Measurements from ENCODE around the gene RNFT2. TPM values are rescaled to one million over a fixed set of nuclear protein-coding genes. Genes with fewer than 3 reads are reported as not detected.

RNFT2 gene
- total RNA-seq, 1 experiment from 2014 or later = 34.9 TPM

DNA sequence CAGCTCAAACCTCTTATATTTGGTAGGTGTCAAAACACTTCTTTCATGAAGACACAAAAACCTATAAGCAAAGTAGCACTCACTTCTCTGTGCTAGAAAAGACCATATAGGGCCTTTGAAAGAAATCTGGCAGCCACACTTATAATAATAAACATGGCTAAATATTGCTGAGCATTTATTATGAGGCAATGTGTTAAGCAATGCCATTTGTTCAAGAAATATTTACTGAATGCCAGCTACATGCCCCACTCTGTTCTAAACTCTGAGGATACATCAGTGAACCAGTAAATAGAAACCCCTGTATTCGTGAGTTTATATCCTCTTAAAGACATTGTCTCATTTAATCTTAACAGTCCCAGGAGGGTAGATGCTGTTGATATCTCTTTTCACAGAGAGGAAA, 52.0 kb downstream of the RNFT2 start:
- no peak overlapping the region for H3K4me3 ChIP-seq (replicated peaks in 1 of 2; ENCODE audit: low read depth in 1 of 2, low read length in 2 of 2)
- H3K79me2 ChIP-seq (ENCODE audit: insufficient read depth, low read length) = no peaks in the 10 kb centered on the region
- peaks cover 9 to 10% of the 10 kb centered on the region in 2 experiments; a peak in 2 of 4 replicates for H3K36me3 ChIP-seq (ENCODE audit: control insufficient read depth in 1 of 2, insufficient read depth in 2 of 2, low read length in 2 of 2)
- TF ChIP-seq MAX (IDR thresholded peaks at IDR 0.05) (no peak), ZNF274 (IDR thresholded peaks at IDR 0.05; ENCODE audit: low read depth, low read length) (no peak), EZH2phosphoT487 (IDR thresholded peaks at IDR 0.05; ENCODE audit: borderline replicate concordance) (no peak), EZH2 (IDR thresholded peaks at IDR 0.05) (no peak), JUND (IDR thresholded peaks at IDR 0.05) (no peak), POLR2AphosphoS5 (IDR thresholded peaks at IDR 0.05; ENCODE audit: low read depth, low read length) (no peak)
- H2AFZ ChIP-seq (ENCODE audit: low read depth, low read length, poor library complexity, severe bottlenecking) = no peak overlapping the region
- no peak overlapping the region for H3K27ac ChIP-seq (ENCODE audit: low read depth, low read length)
- ATAC-seq = no peak
- no peak overlapping the region for H3K4me2 ChIP-seq (ENCODE audit: low read length)
- no peak overlapping the region for H3K9ac ChIP-seq (ENCODE audit: low read length)
- H3K9me3 ChIP-seq (ENCODE audit: control insufficient read depth in 1 of 2, insufficient read depth in 1 of 2, low read depth in 1 of 2, low read length in 2 of 2) = no peaks in the 10 kb centered on the region
- ChIA-PET RAD21 (ENCODE audit: low non-redundant PET in 1 of 2, low total read pairs in 2 of 2, uncharacterized antibody in 2 of 2, unreplicated experiment in 2 of 2) (no interaction called here), CTCF (no interaction called here), POLR2A (no interaction called here)
- no peak for DNase-seq (ENCODE audit: low read depth, low spot score)
- H3K27me3 ChIP-seq (ENCODE audit: insufficient read depth, low read length) = no peaks in the 10 kb centered on the region
- H3K9me2 ChIP-seq (ENCODE audit: insufficient read depth) = no peaks in the 10 kb centered on the region
- BruUV-seq (replicated peaks) = no TSS peak
- intact Hi-C loops (cut with micrococcal nuclease) = no loop called here
- no peaks in the 10 kb centered on the region for H3K4me1 ChIP-seq (ENCODE audit: control insufficient read depth in 1 of 2, insufficient read depth in 2 of 2, low read length in 2 of 2)
- no peaks in the 10 kb centered on the region for H4K20me1 ChIP-seq (ENCODE audit: insufficient read depth)

DNA sequence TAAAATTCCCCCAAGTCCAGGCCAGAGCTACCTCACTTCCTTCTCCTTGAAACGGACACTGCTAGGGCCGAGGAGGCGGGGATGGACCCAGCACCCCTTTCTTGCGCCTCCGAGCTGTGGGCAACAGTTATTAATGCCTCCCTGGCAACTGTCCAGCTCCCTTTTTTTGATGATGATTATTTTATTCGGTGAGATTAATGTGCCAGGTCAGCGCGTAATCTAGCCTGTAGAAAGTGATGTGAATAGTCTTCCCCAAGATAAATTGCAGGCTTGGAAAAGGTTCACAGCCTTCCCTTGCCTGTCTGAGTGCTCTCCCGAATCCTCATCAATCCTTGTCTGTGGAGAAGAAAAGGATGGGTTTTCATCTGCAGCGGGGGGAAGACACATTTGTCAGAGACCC, 54.3 kb downstream of the RNFT2 start:
- H3K9me3 ChIP-seq (ENCODE audit: control insufficient read depth in 1 of 2, insufficient read depth in 1 of 2, low read depth in 1 of 2, low read length in 2 of 2) = no peaks in the 10 kb centered on the region
- DNase-seq (ENCODE audit: low read depth, low spot score) (no peak), ATAC-seq (no peak)
- H3K4me3 ChIP-seq (replicated peaks in 1 of 2; ENCODE audit: low read depth in 1 of 2, low read length in 2 of 2) = no peak overlapping the region
- no peak overlapping the region for H3K4me2 ChIP-seq (ENCODE audit: low read length)
- ChIA-PET CTCF (no interaction called here), POLR2A (no interaction called here), RAD21 (ENCODE audit: low non-redundant PET in 1 of 2, low total read pairs in 2 of 2, uncharacterized antibody in 2 of 2, unreplicated experiment in 2 of 2) (no interaction called here)
- H3K4me1 ChIP-seq (ENCODE audit: control insufficient read depth in 1 of 2, insufficient read depth in 2 of 2, low read length in 2 of 2) = no peaks in the 10 kb centered on the region
- no peak overlapping the region for H2AFZ ChIP-seq (ENCODE audit: low read depth, low read length, poor library complexity, severe bottlenecking)
- H3K27ac ChIP-seq (ENCODE audit: low read depth, low read length) = no peak overlapping the region
- no TSS peak for BruUV-seq (replicated peaks)
- TF ChIP-seq FOSL1 (IDR thresholded peaks at IDR 0.05; ENCODE audit: low read depth) (no peak), TCF7L2 (IDR thresholded peaks at IDR 0.05; ENCODE audit: borderline replicate concordance, extremely low read depth, insufficient read depth, insufficient read length) (no peak), RAD21 (IDR thresholded peaks at IDR 0.05; ENCODE audit: low read depth) (no peak), POLR2AphosphoS5 (IDR thresholded peaks at IDR 0.05; ENCODE audit: low read depth, low read length) (no peak), YY1 (IDR thresholded peaks at IDR 0.05; ENCODE audit: extremely low read depth, insufficient replicate concordance, low read depth, low read length) (no peak), SIN3A (IDR thresholded peaks at IDR 0.05; ENCODE audit: low read depth) (no peak), SRF (IDR thresholded peaks at IDR 0.05; ENCODE audit: low read depth) (no peak), ZNF274 (IDR thresholded peaks at IDR 0.05; ENCODE audit: low read depth, low read length) (no peak), ELF1 (IDR thresholded peaks at IDR 0.05; ENCODE audit: borderline replicate concordance, low read depth) (no peak), ZBTB33 (IDR thresholded peaks at IDR 0.05; ENCODE audit: extremely low read depth, insufficient replicate concordance, low read length) (no peak)
- H3K27me3 ChIP-seq (ENCODE audit: insufficient read depth, low read length) = no peaks in the 10 kb centered on the region
- intact Hi-C loops (cut with micrococcal nuclease) = no loop called here
- H3K36me3 ChIP-seq (ENCODE audit: control insufficient read depth in 1 of 2, insufficient read depth in 2 of 2, low read length in 2 of 2) = peaks cover 4% of the 10 kb centered on the region in 2 experiments; a peak in 2 of 4 replicates
- no peaks in the 10 kb centered on the region for H3K79me2 ChIP-seq (ENCODE audit: insufficient read depth, low read length)
- H4K20me1 ChIP-seq (ENCODE audit: insufficient read depth) = no peaks in the 10 kb centered on the region
- no peak overlapping the region for H3K9ac ChIP-seq (ENCODE audit: low read length)
- H3K9me2 ChIP-seq (ENCODE audit: insufficient read depth) = no peaks in the 10 kb centered on the region

Measured in HCT116 (cell line).